ENCODE measurements around the gene BLACAT1. TPM values are rescaled to one million over a fixed set of nuclear protein-coding genes. Genes with fewer than 3 reads are reported as not detected.
"Not testable (repeated sequence)": the region's sequence is repeated elsewhere in the genome, so short reads cannot be mapped to it uniquely, and the experiment has no call there.

BLACAT1 gene
- total RNA-seq, 2 donors from 2014 or later, result 1.0 TPM; not detected in 1

DNA sequence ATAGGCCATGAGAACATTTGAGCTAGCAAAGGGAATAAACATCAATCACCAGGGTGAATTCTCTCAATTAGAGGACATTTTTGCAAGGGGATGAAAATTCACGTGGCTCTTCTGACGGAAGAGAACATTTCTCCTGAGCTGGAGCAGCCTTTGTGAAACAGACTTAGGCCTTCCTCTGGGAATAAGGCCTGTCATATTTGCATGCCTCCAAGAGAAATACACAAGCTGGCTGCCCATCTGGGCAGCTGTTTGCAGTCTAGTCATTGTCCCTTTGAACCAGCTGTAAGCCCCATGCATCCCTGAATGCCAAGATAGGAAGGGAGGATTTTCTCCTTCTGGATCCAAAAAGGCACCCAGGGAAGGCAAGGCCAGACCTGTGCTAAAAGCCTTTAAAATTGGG is 39.5 kb downstream of the BLACAT1 start:
- ATAC-seq, result peak; percentile 33
- TF ChIP-seq POLR2A (IDR thresholded peaks at IDR 0.05), result no peak
- TF ChIP-seq CTCF (IDR thresholded peaks at IDR 0.05), result no peak
- Histone ChIP-seq H3K27me3 (no peaks in the 10 kb centered on the region), H3K9me3 (no peaks in the 10 kb centered on the region), H3K4me3 (no peak overlapping the region), H3K4me1 (no peaks in the 10 kb centered on the region), H3K27ac (no peak overlapping the region), H3K36me3 (replicated peaks in 1 of 2; ENCODE audit: insufficient read depth in 1 of 2, low read depth in 2 of 2) (no peaks in the 10 kb centered on the region)
- 85 to 90% methylated on average over 2 of the region's 2 CpGs for WGBS, 2 donors
- no peak for DNase-seq
- intact Hi-C loops (cut with DNase I), result no loop called here

- WGBS, 2 donors, result 68 to 69% methylated on average over 5 of the region's 5 CpGs
- DNase-seq, result no peak
- TF ChIP-seq POLR2A (IDR thresholded peaks at IDR 0.05), result no peak
- no peak for TF ChIP-seq CTCF (IDR thresholded peaks at IDR 0.05)
These were observed 45.1 kb downstream of the BLACAT1 start for GRCh38 chr1:205410581-205411298.

DNA sequence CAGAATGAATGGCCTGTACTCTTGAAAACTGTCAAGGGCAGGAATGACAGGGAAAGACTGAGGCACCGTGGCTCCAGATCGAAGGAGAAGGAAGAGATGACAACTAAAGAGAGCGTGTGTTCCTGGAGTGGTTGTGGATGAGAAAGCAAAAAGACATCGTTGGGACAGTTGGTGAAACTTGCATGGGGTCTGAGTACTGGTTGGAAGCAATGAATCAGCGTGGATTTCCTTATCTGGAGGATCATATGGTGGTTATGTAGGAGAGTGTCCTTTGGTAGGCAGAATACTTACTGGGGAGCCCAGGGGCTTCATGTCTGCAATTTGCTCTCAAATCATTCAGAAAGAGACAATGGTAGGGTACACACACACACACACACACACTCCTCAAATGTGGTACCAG is 47.9 kb downstream of the BLACAT1 start:
- H3K27me3 ChIP-seq, result no peaks in the 10 kb centered on the region
- no peaks in the 10 kb centered on the region for H3K9me3 ChIP-seq
- no peak for DNase-seq
- H3K27ac ChIP-seq, result no peak overlapping the region
- ATAC-seq, result no peak
- intact Hi-C loops (cut with DNase I), result no loop called here
- no peaks in the 10 kb centered on the region for H3K36me3 ChIP-seq (replicated peaks in 1 of 2; ENCODE audit: insufficient read depth in 1 of 2, low read depth in 2 of 2)
- H3K4me3 ChIP-seq, result no peak overlapping the region
- TF ChIP-seq CTCF (IDR thresholded peaks at IDR 0.05) (no peak), POLR2A (IDR thresholded peaks at IDR 0.05) (no peak)
- H3K4me1 ChIP-seq, result no peaks in the 10 kb centered on the region
- WGBS, 2 donors, result 72 to 80% methylated on average over 5 of the region's 5 CpGs

More at GRCh38 chr1:205410581-205411298, 45.1 kb downstream of the BLACAT1 start:
- H3K4me1 ChIP-seq, result no peaks in the 10 kb centered on the region
- intact Hi-C loops (cut with DNase I), result no loop called here
- no peaks in the 10 kb centered on the region for H3K27me3 ChIP-seq
- no peak overlapping the region for H3K4me3 ChIP-seq
- H3K36me3 ChIP-seq (replicated peaks in 1 of 2; ENCODE audit: insufficient read depth in 1 of 2, low read depth in 2 of 2), result no peaks in the 10 kb centered on the region
- no peak for ATAC-seq
- no peak overlapping the region for H3K27ac ChIP-seq
- H3K9me3 ChIP-seq, result no peaks in the 10 kb centered on the region

DNA sequence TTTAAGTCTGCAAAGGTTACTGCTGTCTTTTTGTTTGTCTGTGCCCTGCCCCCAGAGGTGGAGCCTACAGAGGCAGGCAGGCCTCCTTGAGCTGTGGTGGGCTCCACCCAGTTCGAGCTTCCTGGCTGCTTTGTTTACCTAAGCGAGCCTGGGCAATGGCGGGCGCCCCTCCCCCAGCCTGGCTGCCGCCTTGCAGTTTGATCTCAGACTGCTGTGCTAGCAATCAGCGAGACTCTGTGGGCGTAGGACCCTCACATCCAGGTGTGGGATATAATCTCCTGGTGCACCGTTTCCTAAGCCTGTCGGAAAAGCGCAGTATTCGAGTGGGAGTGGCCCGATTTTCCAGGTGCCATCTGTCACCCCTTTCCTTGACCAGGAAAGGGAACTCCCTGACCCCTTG is 49.6 kb downstream of the BLACAT1 start:
- ATAC-seq; H3K27ac ChIP-seq; H3K36me3 ChIP-seq (replicated peaks in 1 of 2; ENCODE audit: insufficient read depth in 1 of 2, low read depth in 2 of 2); H3K27me3 ChIP-seq; H3K9me3 ChIP-seq; H3K4me3 ChIP-seq; DNase-seq; H3K4me1 ChIP-seq; intact Hi-C loops (cut with DNase I): not testable (repeated sequence)
- 78% methylated on average over 5 of the region's 12 CpGs; no CpG with 5 or more reads in 1 of the 2 donors for WGBS, 2 donors

MicroRNA genes within 50 kb of the gene (microRNA counts, 767-probe panel; counts per million panel counts)
- microRNA hsa-miR-135b-5p, result 0 to 736 counts per million in 2 donors

Small RNA genes within 50 kb of the gene (microRNA-seq; reads per million reads assigned to microRNA genes)
- gene MIR135B (ENCODE audit: borderline number of aligned reads in 2 of 2, borderline replicate concordance in 2 of 2), result 34.9 to 51.2 reads per million in 2 donors

Small RNA genes within 50 kb of the gene (small RNA-seq; reads per million reads assigned to genes)
- 2.2 reads per million, percentile 71 among the genes with 10 or more reads in this experiment for gene MIR135B

Other genes starting within 250 kb of the BLACAT1 start
- 1 to 10 TPM; 6.5 to 8.6 TPM for gene DSTYK, start 244.3 kb downstream of the BLACAT1 start, total RNA-seq
- 1 to 10 TPM; 1.3 to 1.6 TPM for gene TMCC2, start 228.1 kb downstream of the BLACAT1 start, total RNA-seq
- 10 to 100 TPM; 11.2 to 20.8 TPM for gene NUAK2, start 134.3 kb downstream of the BLACAT1 start, total RNA-seq
- 1 to 10 TPM in 1 of 2 donors, under 1 TPM in 1; 0.78 to 8.6 TPM for gene KLHDC8A, start 99.1 kb downstream of the BLACAT1 start, total RNA-seq
- not detected for gene LEMD1, start 34.0 kb downstream of the BLACAT1 start, total RNA-seq
- gene CDK18, start 48.6 kb upstream of the BLACAT1 start, total RNA-seq, result 10 to 100 TPM; 28.0 to 28.7 TPM
- gene ELK4, start 176.0 kb upstream of the BLACAT1 start, total RNA-seq, result 10 to 100 TPM; 16.6 to 17.8 TPM
- 1 to 10 TPM; 1.3 to 1.6 TPM for gene SLC45A3, start 224.5 kb upstream of the BLACAT1 start, total RNA-seq

All from body of pancreas (tissue), 4 donors.